ENCODE results near the gene BCOR.

BCOR gene

DNA sequence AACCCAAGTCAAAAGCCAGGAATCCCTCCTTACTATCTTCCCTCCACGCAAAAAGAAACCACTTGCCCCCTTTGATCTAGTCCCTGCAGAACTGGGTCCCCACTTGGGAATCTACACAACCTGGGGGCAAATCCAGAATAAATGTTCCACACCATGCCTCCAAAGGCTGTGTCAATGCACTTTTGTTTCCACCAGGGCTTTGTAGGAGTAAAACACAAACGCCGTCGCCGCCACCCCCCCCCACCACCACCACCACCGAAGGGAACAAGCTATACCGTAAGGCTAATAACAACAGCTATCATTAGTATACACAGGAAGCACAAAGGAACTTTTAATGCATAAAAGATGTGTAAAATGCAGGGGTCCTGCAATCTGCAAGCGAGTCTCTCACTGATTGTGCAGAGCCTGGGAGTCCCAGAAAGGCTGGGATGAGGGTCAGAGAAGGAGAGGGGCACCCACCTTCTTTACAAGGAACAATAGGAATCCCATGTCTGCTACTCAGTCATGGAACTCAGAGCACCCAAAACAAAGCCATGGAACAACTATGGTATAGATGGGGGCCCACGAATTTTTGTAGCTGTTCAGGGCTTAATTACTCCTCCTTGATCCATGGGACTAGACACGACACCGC is 13.2 kb downstream of the BCOR start:
- no peak for DNase-seq (ENCODE audit: low spot score)

DNA sequence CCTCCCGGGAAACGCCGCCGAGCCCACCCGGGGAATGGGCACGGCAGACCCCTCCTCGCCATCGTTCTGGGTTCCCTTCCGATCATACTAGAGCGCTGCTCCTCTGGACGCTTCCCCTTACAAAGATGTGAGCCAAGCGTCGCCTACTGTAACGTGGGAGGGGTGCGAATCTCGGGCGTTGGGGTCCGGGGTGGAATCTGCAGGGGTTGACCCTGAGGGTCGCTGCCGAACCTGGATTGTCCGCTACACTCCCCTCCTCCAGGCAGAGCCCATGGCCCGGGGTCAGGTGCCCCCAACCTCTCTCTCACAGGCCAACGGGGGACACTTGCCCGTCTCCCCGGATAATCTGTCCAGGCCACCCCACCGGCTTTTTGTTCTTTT is 13.8 kb downstream of the BCOR start:
- no peak for DNase-seq (ENCODE audit: low spot score)

DNA sequence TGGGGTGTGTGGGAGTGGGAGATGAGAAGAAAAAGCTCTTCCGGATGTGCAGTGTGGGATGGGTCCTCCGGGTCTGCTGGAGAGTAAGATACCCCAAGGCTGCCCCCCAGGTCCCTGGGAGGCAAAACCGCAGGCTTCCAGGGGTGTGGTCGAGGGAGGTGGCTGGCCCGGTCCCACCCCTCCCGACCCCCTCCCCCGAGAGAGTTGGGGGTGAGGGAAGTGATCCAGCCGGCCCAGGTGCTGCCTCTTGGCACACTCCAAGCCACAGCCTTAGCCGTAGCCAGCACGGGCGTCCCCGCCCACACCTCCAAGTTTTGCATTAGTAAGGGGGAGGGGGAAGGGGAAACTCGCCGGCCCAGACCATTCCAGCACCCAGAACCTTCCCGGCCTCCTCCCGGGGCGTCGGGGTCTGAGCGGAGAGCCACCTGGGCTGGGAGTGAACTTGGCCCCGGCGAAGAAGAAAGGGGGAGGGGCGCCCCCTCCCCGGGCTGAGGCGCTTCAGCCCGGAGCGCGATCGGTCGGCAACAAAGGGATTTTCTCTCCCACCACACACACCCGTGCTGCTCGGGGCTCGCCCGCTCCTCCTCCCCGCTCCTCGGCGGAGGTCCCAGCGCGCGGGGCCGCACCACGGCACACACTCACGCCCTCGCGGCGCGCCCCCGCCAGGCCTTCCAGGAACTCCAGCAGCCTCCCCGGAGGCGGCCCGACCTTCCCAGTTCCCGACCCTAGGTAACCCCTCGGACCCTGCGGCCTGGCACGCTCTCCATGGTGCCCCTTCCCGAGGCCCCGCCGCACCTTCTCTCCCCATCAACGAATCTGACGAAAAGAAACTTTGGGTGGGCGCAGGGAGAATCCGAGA is 14.4 kb downstream of the BCOR start:
- no peak for DNase-seq (ENCODE audit: low spot score)

DNA sequence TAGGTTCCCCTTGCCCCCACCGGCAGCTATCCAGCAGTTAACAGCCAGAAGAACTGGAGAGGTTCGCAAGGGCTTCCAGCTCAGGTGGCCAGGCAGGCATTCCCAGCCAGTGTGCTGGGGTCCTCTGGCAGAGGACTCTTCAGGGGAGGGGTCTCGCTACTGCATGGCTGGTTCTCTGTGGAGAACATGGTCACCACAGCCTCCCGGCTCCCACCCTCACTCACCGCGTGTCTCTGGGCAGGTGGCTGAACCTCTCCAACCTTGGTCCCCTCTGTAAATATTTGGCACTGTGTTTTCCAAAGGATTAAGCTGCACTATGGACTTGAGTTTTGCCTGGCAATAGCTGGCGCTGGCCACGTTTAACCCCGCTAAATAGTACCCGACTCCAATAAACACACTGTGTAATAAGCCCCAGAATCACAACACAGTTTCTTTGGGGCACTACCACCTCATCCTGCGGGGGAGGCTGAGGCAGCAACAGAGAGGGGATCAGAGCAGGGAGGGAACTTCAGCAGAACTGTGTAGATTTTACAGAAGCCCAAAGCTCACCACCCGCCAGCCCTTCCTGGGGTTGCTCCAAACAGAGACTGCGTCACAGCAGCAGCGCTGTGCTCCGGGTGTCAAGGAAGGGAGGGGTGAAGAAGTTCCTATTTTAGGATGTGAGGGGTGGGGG is 15.2 kb downstream of the BCOR start:
- no peak for DNase-seq (ENCODE audit: low spot score)

DNA sequence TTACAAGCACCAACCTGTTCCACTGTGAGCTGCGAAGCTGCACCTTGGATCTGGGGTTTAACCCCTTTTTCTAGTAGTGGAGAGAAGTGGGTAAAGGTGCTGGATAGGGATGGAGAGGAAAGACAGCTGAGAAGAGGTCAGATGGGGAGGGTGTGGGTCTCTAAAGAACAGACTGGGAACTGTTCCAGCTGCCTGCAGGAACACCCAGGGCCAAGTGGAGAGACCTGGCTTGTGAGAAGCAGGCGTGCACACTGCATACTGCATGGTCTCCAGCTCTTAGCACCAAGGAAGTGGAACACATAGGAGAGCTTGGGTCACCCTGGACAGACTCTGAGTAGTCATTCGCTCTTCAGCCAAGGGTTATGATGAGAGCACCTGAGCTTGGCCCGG is 16.1 kb downstream of the BCOR start:
- DNase-seq (ENCODE audit: low spot score) = no peak

GRCh38 chrX:40080894-40081678 is 16.7 kb downstream of the BCOR start:
- no peak for DNase-seq (ENCODE audit: low spot score)

DNA sequence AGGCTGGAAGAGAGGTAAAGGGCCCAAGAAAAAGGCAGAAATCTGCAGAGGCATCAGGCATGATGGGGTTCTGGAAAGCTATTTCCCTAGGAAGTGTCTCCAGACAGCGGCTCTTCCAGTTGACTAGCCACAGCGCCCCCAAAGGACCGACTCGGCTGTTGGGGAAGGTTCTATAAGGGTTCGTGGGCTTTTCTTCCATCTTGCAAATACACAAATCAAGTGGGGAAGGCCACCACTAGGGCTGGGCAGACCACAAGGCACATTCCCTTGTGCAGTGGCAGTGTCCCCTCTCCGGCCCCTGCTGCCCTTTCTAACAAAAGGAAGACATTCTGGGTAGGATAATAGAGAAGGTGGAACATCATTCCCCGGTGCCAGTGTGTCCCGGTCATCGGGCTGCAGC is 18.2 kb downstream of the BCOR start:
- no peak for DNase-seq (ENCODE audit: low spot score)

DNA sequence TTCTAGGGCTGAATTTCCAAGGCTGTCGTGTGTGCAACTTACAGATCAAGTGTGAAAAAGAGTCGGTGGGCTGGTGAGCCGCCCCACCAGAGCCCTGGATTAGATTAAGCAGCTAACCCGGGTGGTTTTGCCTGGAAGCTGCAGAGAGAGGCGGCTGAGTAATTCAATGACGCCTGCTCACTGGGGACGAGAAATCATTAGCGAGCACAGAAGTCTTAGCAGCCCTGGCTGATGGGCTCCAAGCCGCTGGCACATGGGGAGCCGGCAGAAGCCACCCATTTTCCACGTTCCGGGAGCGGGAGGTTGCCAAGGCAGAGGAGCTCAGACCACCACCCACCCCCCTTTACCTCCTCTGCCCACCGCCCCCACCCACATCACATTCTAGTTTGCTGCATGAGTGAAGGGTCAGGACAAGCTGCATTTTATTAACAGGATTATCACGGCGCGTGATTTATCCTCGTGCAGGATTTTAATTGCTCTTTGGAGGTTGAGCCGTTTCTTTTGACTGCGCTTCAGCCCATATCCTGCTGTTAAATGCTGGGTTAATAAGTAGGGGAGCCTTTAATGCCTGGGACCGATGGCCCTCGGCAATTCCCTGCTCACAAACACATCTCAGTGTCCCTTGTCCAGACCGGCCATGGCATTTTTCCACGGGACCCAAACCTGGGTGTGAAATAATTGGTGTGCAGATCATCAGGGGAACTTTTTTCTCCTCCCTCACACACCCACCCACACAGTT is 19.1 kb downstream of the BCOR start:
- no peak for DNase-seq (ENCODE audit: low spot score)

- DNase-seq (ENCODE audit: low spot score) = no peak
Measured at GRCh38 chrX:40077906-40078305, 19.9 kb downstream of the BCOR start.

DNA sequence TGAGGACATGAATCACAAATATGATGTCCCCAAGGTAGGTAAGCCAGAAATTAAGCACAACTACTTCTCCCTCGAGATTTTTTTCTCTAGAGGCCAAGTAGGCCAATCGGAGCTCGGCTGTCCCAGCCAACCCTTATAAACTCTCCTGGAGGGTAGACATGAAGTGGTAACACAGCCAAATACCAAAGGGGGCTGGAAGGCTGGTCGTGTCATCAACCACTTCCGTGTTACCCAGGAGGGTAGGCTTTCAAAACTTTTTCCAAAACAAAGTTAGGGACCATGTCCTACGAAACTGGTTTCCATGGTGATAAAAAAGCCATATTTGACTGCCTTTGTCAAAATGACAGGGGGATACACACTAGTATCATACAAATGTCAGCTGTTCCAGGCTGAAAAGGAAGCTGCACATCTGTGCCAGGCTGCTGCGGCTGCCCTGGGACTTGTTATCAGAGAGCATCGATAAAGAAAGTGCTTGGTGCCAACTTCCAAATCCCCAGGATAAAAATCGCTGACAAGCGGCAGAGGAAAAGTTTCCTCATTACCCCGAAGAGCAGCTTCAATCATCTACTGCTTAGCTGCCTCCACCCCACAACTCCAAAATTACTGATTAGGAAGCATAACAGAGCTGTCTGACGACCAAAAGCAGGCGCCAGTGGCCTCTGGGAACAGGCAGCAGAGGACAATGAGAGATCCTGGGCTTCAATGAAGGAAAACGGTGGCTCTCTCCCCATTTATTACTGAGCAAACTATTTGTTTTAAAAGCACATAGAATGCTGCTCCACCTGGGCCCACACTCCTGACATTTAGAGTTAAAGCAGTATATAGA is 20.8 kb downstream of the BCOR start:
- no peak for DNase-seq (ENCODE audit: low spot score)

- DNase-seq (ENCODE audit: low spot score) = no peak
Measured at GRCh38 chrX:40074959-40075332, 22.8 kb downstream of the BCOR start.

GRCh38 chrX:40074080-40074958 is 23.4 kb downstream of the BCOR start:
- DNase-seq (ENCODE audit: low spot score) = no peak

- DNase-seq (ENCODE audit: low spot score) = no peak
Measured at GRCh38 chrX:40073439-40074054, 24.2 kb downstream of the BCOR start.

DNA sequence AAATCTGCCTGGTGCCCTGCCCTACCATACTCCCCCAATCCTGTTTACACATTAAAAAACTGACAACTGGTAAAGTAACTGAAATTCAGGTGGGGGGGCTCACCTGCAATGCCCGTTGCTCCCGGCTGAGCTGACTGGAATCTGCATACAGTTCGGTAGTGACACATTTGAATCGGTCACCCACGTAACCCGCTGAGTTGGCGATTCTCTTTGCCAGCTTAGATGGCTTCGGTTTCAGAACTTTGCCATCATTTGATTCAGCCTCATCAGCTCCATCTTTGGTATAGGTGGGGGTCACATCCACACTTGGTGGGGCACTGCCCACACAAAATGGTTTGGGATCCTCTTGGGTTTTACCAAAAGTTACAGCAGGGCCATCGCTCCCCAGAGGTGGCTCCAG is 25.5 kb downstream of the BCOR start:
- no peak for DNase-seq (ENCODE audit: low spot score)

GRCh38 chrX:40068048-40068447 is 29.7 kb downstream of the BCOR start:
- no peak for DNase-seq (ENCODE audit: low spot score)

- no peak for DNase-seq (ENCODE audit: low spot score)
Measured at GRCh38 chrX:40066700-40067099, 31.1 kb downstream of the BCOR start.

GRCh38 chrX:40065296-40066046 is 32.3 kb downstream of the BCOR start:
- DNase-seq (ENCODE audit: low spot score) = no peak

- DNase-seq (ENCODE audit: low spot score) = no peak
Measured at GRCh38 chrX:40064055-40064597, 33.6 kb downstream of the BCOR start.

Measured in HuH-7.5 (cell line).